GM23338 (cell line): ENCODE measurements around the gene ACSF3. TPM values are rescaled to one million over a fixed set of nuclear protein-coding genes. Genes with fewer than 3 reads are reported as not detected.

Experiments
- ATAC-seq: fragments of 200-7000 bp; cut with Tn5 transposase; 3 replicates; pipeline ENCODE4 v1.9.1; 2020
- DNase-seq: peaks from one replicate; pipeline ENCODE4 v3.0.0-alpha.2; 2015; ENCODE audit warnings: low spot score
- H2AFZ ChIP-seq: fragments of 200-600 bp; sonication (generic); 2 replicates; pipeline ENCODE4 v1.8.0; 2016; ENCODE audit warnings: antibody characterized with exemption, mild to moderate bottlenecking, moderate library complexity
- H3F3A ChIP-seq: fragments of 200-600 bp; sonication (generic); replicated peaks from 2 replicates; pipeline ENCODE4 v1.8.0; 2017; ENCODE audit warnings: antibody characterized with exemption, mixed run types, low read depth
- H3K27ac ChIP-seq: fragments of 200-600 bp; sonication (generic); 2 replicates; pipeline ENCODE4 v1.6.1; 2016; ENCODE audit warnings: low read depth
- H3K27me3 ChIP-seq: fragments of 200-600 bp; sonication (generic); 2 replicates; pipeline ENCODE4 v1.8.0; 2016; ENCODE audit warnings: mild to moderate bottlenecking, mixed run types, moderate library complexity; ENCODE audit not compliant: insufficient read depth
- H3K36me3 ChIP-seq: fragments of 200-600 bp; sonication (generic); 2 replicates; pipeline ENCODE4 v1.8.0; 2016; ENCODE audit warnings: mild to moderate bottlenecking; ENCODE audit not compliant: insufficient read depth
- H3K4me1 ChIP-seq: fragments of 200-600 bp; sonication (generic); 2 replicates; pipeline ENCODE4 v1.8.0; 2016; ENCODE audit warnings: mild to moderate bottlenecking, moderate library complexity; ENCODE audit not compliant: insufficient read depth
- H3K4me2 ChIP-seq: fragments of 200-600 bp; sonication (generic); 2 replicates; pipeline ENCODE4 v1.7.1; 2017; ENCODE audit warnings: mixed run types
- H3K4me3 ChIP-seq: fragments of 200-600 bp; sonication (generic); 2 replicates; pipeline ENCODE4 v1.6.1; 2016; ENCODE audit warnings: mixed run types
- H3K79me2 ChIP-seq: fragments of 200-600 bp; sonication (generic); replicated peaks from 2 replicates; pipeline ENCODE4 v1.8.0; 2017; ENCODE audit warnings: mild to moderate bottlenecking; ENCODE audit not compliant: insufficient read depth
- H3K9me2 ChIP-seq: fragments of 200-600 bp; sonication (generic); 2 replicates; pipeline ENCODE4 v1.8.0; 2017; ENCODE audit not compliant: insufficient read depth
- H4K20me1 ChIP-seq: fragments of 200-600 bp; sonication (generic); replicated peaks from 2 replicates; pipeline ENCODE4 v1.8.0; 2017; ENCODE audit warnings: mild to moderate bottlenecking; ENCODE audit not compliant: insufficient read depth
- H3K27ac Mint-ChIP-seq: 2 replicates; pipeline ENCODE4 v1.8.0; 2020; ENCODE audit warnings: inconsistent platforms, mild to moderate bottlenecking, moderate library complexity, mixed read lengths
- H3K27me3 Mint-ChIP-seq: 3 replicates; pipeline ENCODE4 v1.8.0; 2022; ENCODE audit warnings: low read depth, mild to moderate bottlenecking, moderate library complexity, mixed read lengths, inconsistent platforms; ENCODE audit not compliant: insufficient read depth, poor library complexity
- H3K36me3 Mint-ChIP-seq: 3 replicates; pipeline ENCODE4 v1.8.0; 2021; ENCODE audit warnings: low read depth, mild to moderate bottlenecking, inconsistent platforms, moderate library complexity, mixed read lengths
- H3K4me1 Mint-ChIP-seq: 3 replicates; pipeline ENCODE4 v1.8.0; 2020; ENCODE audit warnings: mild to moderate bottlenecking, inconsistent platforms, mixed read lengths
- H3K4me3 Mint-ChIP-seq: 3 replicates; pipeline ENCODE4 v1.8.0; 2021; ENCODE audit warnings: moderate library complexity, mild to moderate bottlenecking, inconsistent platforms, mixed read lengths
- H3K9me3 Mint-ChIP-seq: 3 replicates; pipeline ENCODE4 v1.8.0; 2020; ENCODE audit warnings: moderate library complexity, mild to moderate bottlenecking, inconsistent platforms, mixed read lengths
- CTCF ChIP-seq, 2 experiments: fragments of 200-600 bp in 1 of 2; sonication (generic) in 1 of 2; conservative IDR thresholded peaks; 2 replicates each; pipeline versions ENCODE4 v1.5.1 to v1.6.1; 2016 to 2017; ENCODE audit warnings: antibody characterized with exemption in 2 of 2, low read depth in 2 of 2, mild to moderate bottlenecking in 2 of 2, moderate library complexity in 1 of 2
- ETS1 ChIP-seq: IDR thresholded peaks from 2 replicates; pipeline ENCODE4 v1.6.1; 2016; ENCODE audit warnings: antibody characterized with exemption
- EZH2 ChIP-seq: fragments of 200-600 bp; sonication (generic); IDR thresholded peaks from one replicate; pipeline ENCODE4 v1.8.0; 2017; ENCODE audit warnings: antibody characterized with exemption, mild to moderate bottlenecking, low read depth; ENCODE audit not compliant: unreplicated experiment
- JUNB ChIP-seq: IDR thresholded peaks from one replicate; pipeline ENCODE4 v1.6.1; 2016; ENCODE audit warnings: antibody characterized with exemption; ENCODE audit not compliant: unreplicated experiment
- ZNF331 ChIP-seq: fragments of 250-450 bp; sonication (Bioruptor Pico); IDR thresholded peaks from 2 replicates; pipeline ENCODE4 v1.5.0; 2020; ENCODE audit warnings: low read depth, mild to moderate bottlenecking, moderate library complexity
- polyA plus RNA-seq: library from polyadenylated mRNA; unstranded; fragments of >200 nt; fragmentation: Nextera tagmentation; extraction: Ambion mirVana; gene quantifications from 2 replicates; pipeline ENCODE4 v1.2.1, GENCODE V29; 2016
- total RNA-seq: library from RNA; depleted of rRNA; stranded (reverse); fragments of >200 nt; shearing (Covaris generic); gene quantifications from 2 replicates; pipeline ENCODE4 v1.2.3, GENCODE V29; 2014

Gene ACSF3
- total and polyA plus RNA-seq, 2 experiments from 2014 or later = 12.8 to 23.1 TPM

GRCh38 chr16:89159850-89160354 is 66.2 kb downstream of the ACSF3 start:
- H3K27ac ChIP-seq = no peak overlapping the region

GRCh38 chr16:89160977-89161701 is 67.5 kb downstream of the ACSF3 start:
- ATAC-seq = no peak
- H3K27ac ChIP-seq = no peak overlapping the region
- no peaks in the 10 kb centered on the region for H3K4me1 Mint-ChIP-seq
- H3K9me2 ChIP-seq = 0 out of 2 replicates have a peak, but pooled peaks cover 6% of the 10 kb centered on the region
- H4K20me1 ChIP-seq = no peaks in the 10 kb centered on the region; the same call in 1 of the 2 replicates
- no peaks in the 10 kb centered on the region; the same call in 2 of the 3 replicates for H3K36me3 Mint-ChIP-seq
- H3K4me3 Mint-ChIP-seq = no peak overlapping the region
- no peaks in the 10 kb centered on the region for H3K4me1 ChIP-seq
- H3K27me3 Mint-ChIP-seq = peaks cover 9% of the 10 kb centered on the region
- no peak for DNase-seq
- no peaks in the 10 kb centered on the region for H3K27me3 ChIP-seq
- H3F3A ChIP-seq = peaks cover 17% of the 10 kb centered on the region
- H3K4me2 ChIP-seq = no peak overlapping the region
- TF ChIP-seq JUNB (no peak), ETS1 (no peak), CTCF (conservative IDR thresholded peaks at IDR 0.05; ENCODE audit: low read depth in 2 of 2) (no peak), EZH2 (no peak)
- no peaks in the 10 kb centered on the region for H3K79me2 ChIP-seq
- H3K9me3 Mint-ChIP-seq = peaks cover 21% of the 10 kb centered on the region
- H3K36me3 ChIP-seq = no peaks in the 10 kb centered on the region
- no peak overlapping the region for H2AFZ ChIP-seq
- H3K4me3 ChIP-seq = no peak overlapping the region
- no peak overlapping the region for H3K27ac Mint-ChIP-seq

More at GRCh38 chr16:89159850-89160354, 66.2 kb downstream of the ACSF3 start:
- H3K9me2 ChIP-seq = 0 out of 2 replicates have a peak, but pooled peaks cover 6% of the 10 kb centered on the region
- Mint-ChIP-seq H3K4me1 (no peaks in the 10 kb centered on the region), H3K27me3 (peaks cover 16% of the 10 kb centered on the region), H3K27ac (no peak overlapping the region), H3K36me3 (no peaks in the 10 kb centered on the region; the same call in 2 of the 3 replicates), H3K9me3 (peaks cover 21% of the 10 kb centered on the region), H3K4me3 (no peak overlapping the region)
- H3K4me3 ChIP-seq = no peak overlapping the region
- ATAC-seq (no peak), DNase-seq (no peak)
- no peaks in the 10 kb centered on the region for H3K36me3 ChIP-seq
- H3K27me3 ChIP-seq = no peaks in the 10 kb centered on the region
- H4K20me1 ChIP-seq = no peaks in the 10 kb centered on the region; the same call in 1 of the 2 replicates
- peaks cover 17% of the 10 kb centered on the region for H3F3A ChIP-seq
- no peaks in the 10 kb centered on the region for H3K4me1 ChIP-seq
- TF ChIP-seq ZNF331 (CRISPR knock-in tag) = no peak
- H3K4me2 ChIP-seq = no peak overlapping the region
- no peaks in the 10 kb centered on the region for H3K79me2 ChIP-seq
- no peak overlapping the region for H2AFZ ChIP-seq
